HG02623 (cell line): ENCODE measurements around the gene PODN.

Source experiments
- ATAC-seq: cut with Tn5 transposase; IDR thresholded peaks from one replicate; pipeline ENCODE4 v1.9.1; 2021; ENCODE audit warnings: moderate library complexity; ENCODE audit not compliant: unreplicated experiment

PODN gene

GRCh38 chr1:53088616-53089300, 26.7 kb downstream of the PODN start:
- ATAC-seq, result no peak

- ATAC-seq, result no peak
Observed at GRCh38 chr1:53089478-53090226, 27.6 kb downstream of the PODN start.

- no peak for ATAC-seq
Observed at GRCh38 chr1:53090227-53091147, 28.5 kb downstream of the PODN start.

- no peak for ATAC-seq
Observed at GRCh38 chr1:53091841-53092645, 30.0 kb downstream of the PODN start.

GRCh38 chr1:53092659-53093450, 30.8 kb downstream of the PODN start:
- ATAC-seq, result no peak

- ATAC-seq, result no peak
Observed at GRCh38 chr1:53093451-53093754, 31.4 kb downstream of the PODN start.

- no peak for ATAC-seq
Observed at GRCh38 chr1:53093778-53094532, 31.9 kb downstream of the PODN start.

- ATAC-seq, result no peak
Observed at GRCh38 chr1:53094533-53094919, 32.5 kb downstream of the PODN start.

GRCh38 chr1:53104289-53104913, 42.4 kb downstream of the PODN start:
- no peak for ATAC-seq

GRCh38 chr1:53107090-53107489, 45.1 kb downstream of the PODN start:
- ATAC-seq, result no peak

GRCh38 chr1:53107570-53108322, 45.7 kb downstream of the PODN start:
- ATAC-seq, result no peak

GRCh38 chr1:53108646-53109580, 46.9 kb downstream of the PODN start:
- no peak for ATAC-seq

- no peak for ATAC-seq
Observed at GRCh38 chr1:53110370-53111072, 48.5 kb downstream of the PODN start.

- ATAC-seq, result no peak
Observed at GRCh38 chr1:53111073-53111556, 49.1 kb downstream of the PODN start.

- ATAC-seq, result no peak
Observed at GRCh38 chr1:53111693-53112092, 49.7 kb downstream of the PODN start.

- no peak for ATAC-seq
Observed at GRCh38 chr1:53112271-53112774, 50.3 kb downstream of the PODN start.
